UCSD-AML1 (cell line): ENCODE measurements around the gene SLC7A5.
"Not testable (repeated sequence)": the region's sequence is repeated elsewhere in the genome, so short reads cannot be mapped to it uniquely, and the experiment has no call there.

Source experiments
- DNase-seq: peaks from one replicate; lab custom pipeline; 2025; ENCODE audit not compliant: unreplicated experiment; lab: John Stamatoyannopoulos, UW

Gene SLC7A5

GRCh38 chr16:87835882-87836331, 33.4 kb downstream of the SLC7A5 start:
- DNase-seq: no peak

- no peak for DNase-seq
Observed at GRCh38 chr16:87834668-87835473, 34.4 kb downstream of the SLC7A5 start.

GRCh38 chr16:87834005-87834667, 35.2 kb downstream of the SLC7A5 start:
- DNase-seq: no peak

- DNase-seq: no peak
Observed at GRCh38 chr16:87833548-87833947, 35.8 kb downstream of the SLC7A5 start.

- no peak for DNase-seq
Observed at GRCh38 chr16:87832741-87833502, 36.4 kb downstream of the SLC7A5 start.

- no peak for DNase-seq
Observed at GRCh38 chr16:87832137-87832527, 37.2 kb downstream of the SLC7A5 start.

- no peak for DNase-seq
Observed at GRCh38 chr16:87831421-87832136, 37.7 kb downstream of the SLC7A5 start.

- DNase-seq: no peak
Observed at GRCh38 chr16:87830673-87831420, 38.5 kb downstream of the SLC7A5 start.

- DNase-seq: no peak
Observed at GRCh38 chr16:87829988-87830672, 39.2 kb downstream of the SLC7A5 start.

- DNase-seq: no peak
Observed at GRCh38 chr16:87829622-87829980, 39.7 kb downstream of the SLC7A5 start.

GRCh38 chr16:87828907-87829621, 40.2 kb downstream of the SLC7A5 start:
- DNase-seq: peak; percentile 47

- DNase-seq: peak; percentile 57
Observed at GRCh38 chr16:87828071-87828906, 41.0 kb downstream of the SLC7A5 start.

- not testable (repeated sequence) for DNase-seq
Observed at GRCh38 chr16:87827588-87827915, 41.8 kb downstream of the SLC7A5 start.

- DNase-seq: no peak
Observed at GRCh38 chr16:87826798-87827587, 42.3 kb downstream of the SLC7A5 start.

GRCh38 chr16:87826407-87826797, 42.9 kb downstream of the SLC7A5 start:
- DNase-seq: not testable (repeated sequence)

- DNase-seq: not testable (repeated sequence)
Observed at GRCh38 chr16:87825842-87826120, 43.5 kb downstream of the SLC7A5 start.

- no peak for DNase-seq
Observed at GRCh38 chr16:87824991-87825841, 44.1 kb downstream of the SLC7A5 start.
